HepG2 (cell line): ENCODE results near the gene GADD45GIP1. TPM values are rescaled to one million over a fixed set of nuclear protein-coding genes. Genes with fewer than 3 reads are reported as not detected.
A peak's percentile ranks its signal among the peaks of the same experiment; 100 is the strongest.

Experiments
- ATAC-seq: fragments of 200-7000 bp; cut with Tn5 transposase; 3 replicates; pipeline ENCODE4 v1.9.1; 2020; ENCODE audit warnings: mild to moderate bottlenecking, moderate library complexity
- BruUV-seq: library from RNA; stranded (reverse); fragments of 400-500 nt; replicated peaks from 2 replicates; lab custom pipeline; 2021; lab: Mats Ljungman, UMichigan
- CTCF ChIA-PET: fragments of 300-600 bp; formaldehyde crosslinking; extraction: SDS; loops from one replicate; lab custom pipeline; 2021; ENCODE audit warnings: low total read pairs, inconsistent platforms, low intra/inter-chr PET ratio; lab: Yijun Ruan, JAX
- POLR2A ChIA-PET: fragments of 350-600 bp; sonication (Branson Sonifier 250); formaldehyde crosslinking; loops from one replicate; lab custom pipeline; 2020; ENCODE audit warnings: antibody characterized with exemption, inconsistent platforms; lab: Yijun Ruan, JAX
- DNase-seq: peaks from one replicate; pipeline ENCODE4 v3.0.0-alpha.2; 2015; ENCODE audit warnings: low spot score
- FAIRE-seq: peaks from 3 replicates; lab custom pipeline; 2011; peaks lifted over from hg19 to GRCh38; lab: Jason Lieb, UNC
- H2AFZ ChIP-seq: one replicate; pipeline ENCODE4 v1.6.1; 2011; ENCODE audit warnings: low read length, inconsistent platforms
- H3K27ac ChIP-seq: fragments of 300-600 bp; 3 replicates; pipeline ENCODE4 v1.8.0; 2011; ENCODE audit warnings: mixed run types, mild to moderate bottlenecking, mixed read lengths, low read length, inconsistent platforms; ENCODE audit not compliant: insufficient read depth; ENCODE audit errors: extremely low read length
- H3K27me3 ChIP-seq, 2 experiments: fragments of 200-600 bp in 1 of 2; 2 replicates in 1 of 2; 3 replicates in 1 of 2; pipeline versions ENCODE4 v1.6.0 to v1.8.0; 2011; ENCODE audit warnings: low read length in 2 of 2, mild to moderate bottlenecking in 2 of 2, moderate library complexity in 2 of 2, inconsistent platforms in 1 of 2; ENCODE audit not compliant: insufficient read depth in 2 of 2, control insufficient read depth in 1 of 2
- H3K36me3 ChIP-seq, 2 experiments: fragments of 200-600 bp in 1 of 2; replicated peaks in 1 of 2; 2 replicates in 1 of 2; 3 replicates in 1 of 2; pipeline versions ENCODE4 v1.5.1 to v1.8.0; 2011; ENCODE audit warnings: low read length in 2 of 2, inconsistent platforms in 1 of 2; ENCODE audit not compliant: insufficient read depth in 2 of 2, control insufficient read depth in 1 of 2
- H3K4me1 ChIP-seq: 2 replicates; pipeline ENCODE4 v1.5.1; 2012; ENCODE audit warnings: low read length, inconsistent platforms; ENCODE audit not compliant: insufficient read depth
- H3K4me2 ChIP-seq: 2 replicates; pipeline ENCODE4 v1.6.0; 2011; ENCODE audit warnings: low read depth, low read length, inconsistent platforms
- H3K4me3 ChIP-seq, 3 experiments: fragments of 200-600 bp in 1 of 3; sonication (generic), shearing (Covaris generic) in 1 of 3; replicated peaks in 1 of 3; 2 replicates each; pipeline ENCODE4 v1.5.1; 2011 to 2016; ENCODE audit warnings: low read length in 3 of 3, inconsistent platforms in 2 of 3, low read depth in 2 of 3, mild to moderate bottlenecking in 2 of 3, control low read depth in 1 of 3, mixed read lengths in 1 of 3; ENCODE audit not compliant: insufficient read depth in 1 of 3
- H3K79me2 ChIP-seq: one replicate; pipeline ENCODE4 v1.6.1; 2011; ENCODE audit warnings: low read length, inconsistent platforms; ENCODE audit not compliant: insufficient read depth
- H3K9ac ChIP-seq: 2 replicates; pipeline ENCODE4 v1.6.0; 2011; ENCODE audit warnings: mild to moderate bottlenecking, low read depth, low read length, inconsistent platforms; ENCODE audit not compliant: insufficient read depth
- H3K9me3 ChIP-seq: 2 replicates; pipeline ENCODE4 v1.5.1; 2012; ENCODE audit warnings: mild to moderate bottlenecking, low read length
- H4K20me1 ChIP-seq: 2 replicates; pipeline ENCODE4 v1.6.0; 2011; ENCODE audit warnings: inconsistent platforms, mild to moderate bottlenecking, low read length, moderate library complexity; ENCODE audit not compliant: insufficient read depth
- HOXA9 ChIP-seq: sonication (generic); formaldehyde crosslinking; IDR thresholded peaks from 2 replicates; pipeline ENCODE4 v1.8.1; 2022; ENCODE audit warnings: missing genetic modification reagents, mild to moderate bottlenecking, moderate library complexity, borderline replicate concordance
- LBX2 ChIP-seq: sonication (generic); formaldehyde crosslinking; IDR thresholded peaks from 2 replicates; pipeline ENCODE4 v1.5.0; 2020; ENCODE audit warnings: missing genetic modification reagents, mild to moderate bottlenecking, borderline replicate concordance
- MAX ChIP-seq: IDR thresholded peaks from 2 replicates; pipeline ENCODE4 v1.6.1; 2012; ENCODE audit warnings: inconsistent platforms
- MBD4 ChIP-seq: IDR thresholded peaks from 2 replicates; pipeline ENCODE4 v1.6.1; 2012; ENCODE audit warnings: low read length, inconsistent platforms, borderline replicate concordance
- MXI1 ChIP-seq: IDR thresholded peaks from 3 replicates; pipeline ENCODE4 v1.6.1; 2012; ENCODE audit warnings: low read depth, low read length, inconsistent platforms, borderline replicate concordance
- PHF8 ChIP-seq: sonication (generic); formaldehyde crosslinking; IDR thresholded peaks from 2 replicates; pipeline ENCODE4 v1.5.0; 2020; ENCODE audit warnings: missing genetic modification reagents
- PLRG1 ChIP-seq: fragments of 450-650 bp; conservative IDR thresholded peaks from 2 replicates; pipeline ENCODE4 v1.6.1; 2016
- RELA ChIP-seq: sonication (generic); formaldehyde crosslinking; IDR thresholded peaks from 2 replicates; pipeline ENCODE4 v1.4.0; 2020; ENCODE audit warnings: missing genetic modification reagents
- SMAD3 ChIP-seq: sonication (generic); formaldehyde crosslinking; IDR thresholded peaks from 2 replicates; pipeline ENCODE4 v1.4.0; 2020; ENCODE audit warnings: missing genetic modification reagents
- SMARCC2 ChIP-seq: fragments of 450-650 bp; IDR thresholded peaks from 2 replicates; pipeline ENCODE4 v1.6.1; 2017; ENCODE audit warnings: antibody characterized with exemption, mild to moderate bottlenecking
- SNAPC5 ChIP-seq: sonication (generic); formaldehyde crosslinking; IDR thresholded peaks from 2 replicates; pipeline ENCODE4 v1.8.1; 2023; ENCODE audit warnings: mild to moderate bottlenecking, missing genetic modification reagents, borderline replicate concordance
- SP2 ChIP-seq: sonication (generic); formaldehyde crosslinking; IDR thresholded peaks from 2 replicates; pipeline ENCODE4 v1.5.1; 2020; ENCODE audit warnings: mild to moderate bottlenecking, missing genetic modification reagents
- TFE3 ChIP-seq: IDR thresholded peaks from 2 replicates; pipeline ENCODE4 v1.6.1; 2016
- THAP8 ChIP-seq: sonication (generic); formaldehyde crosslinking; IDR thresholded peaks from 2 replicates; pipeline ENCODE4 v1.5.1; 2020; ENCODE audit warnings: missing genetic modification reagents, mild to moderate bottlenecking, borderline replicate concordance
- ZNF136 ChIP-seq: sonication (generic); formaldehyde crosslinking; IDR thresholded peaks from 2 replicates; pipeline ENCODE4 v1.8.1; 2022; ENCODE audit warnings: low read depth, mild to moderate bottlenecking, moderate library complexity, missing genetic modification reagents
- ZNF563 ChIP-seq: sonication (generic); formaldehyde crosslinking; IDR thresholded peaks from 2 replicates; pipeline ENCODE4 v1.8.0; 2022; ENCODE audit warnings: mild to moderate bottlenecking, moderate library complexity, missing genetic modification reagents
- ZNF740 ChIP-seq: sonication (generic); formaldehyde crosslinking; IDR thresholded peaks from 2 replicates; pipeline ENCODE4 v1.4.0; 2020; ENCODE audit warnings: missing genetic modification reagents
- ZNF761 ChIP-seq: sonication (generic); formaldehyde crosslinking; conservative IDR thresholded peaks from 2 replicates; pipeline ENCODE4 v1.4.0; 2020; ENCODE audit warnings: mild to moderate bottlenecking, missing genetic modification reagents
- ZNF816 ChIP-seq: sonication (generic); formaldehyde crosslinking; IDR thresholded peaks from 2 replicates; pipeline ENCODE4 v1.8.0; 2022; ENCODE audit warnings: missing genetic modification reagents, mild to moderate bottlenecking, borderline replicate concordance
- ZNF883 ChIP-seq: sonication (generic); formaldehyde crosslinking; IDR thresholded peaks from 2 replicates; pipeline ENCODE4 v1.5.1; 2020; ENCODE audit warnings: mild to moderate bottlenecking, missing genetic modification reagents; ENCODE audit errors: not compliant biosample characterization
- WGBS: methylation state at CpG from one replicate; pipeline ENCODE4 v1.1.6; 2017; ENCODE audit warnings: low lambda C conversion rate; 5-methylcytosine and 5-hydroxymethylcytosine counted together
- in situ Hi-C: cut with HindIII; loops from 2 replicates; pipeline ENCODE4 v1.10.0; 2017; ENCODE audit warnings: low pct_unique_long_range_greater_than_20kb; ENCODE audit not compliant: extremely low pct_ligation_motif_present
- intact Hi-C: fragments of 100-400 bp; cut with micrococcal nuclease; formaldehyde crosslinking; loops from one replicate; pipeline ENCODE4 v1.10.0; 2022; ENCODE audit not compliant: unreplicated experiment
- polyA plus RNA-seq, 8 experiments: library from polyadenylated mRNA; depleted of rRNA in 3 of 8; stranded (reverse) in 7 of 8; unstranded in 1 of 8; fragments of >200 nt; fragmentation: Illumina TruSeq in 4 of 8; extraction: Trizol in 4 of 8; gene quantifications; 2 replicates each; pipeline versions ENCODE4 v1.2.1 to v1.2.3, GENCODE V29; 2011 to 2016; ENCODE audit warnings: low read depth in 4 of 8, missing spikeins in 1 of 8, mixed read lengths in 1 of 8; ENCODE audit not compliant: insufficient read depth in 1 of 8
- total RNA-seq, 5 experiments: library from RNA; depleted of rRNA; stranded (reverse); fragments of >200 nt; fragmentation: Illumina TruSeq; extraction: Trizol; gene quantifications; 2 replicates each; pipeline ENCODE4 v1.2.3, GENCODE V29; 2016; ENCODE audit warnings: low read depth in 1 of 5

GADD45GIP1 gene
- total and polyA plus RNA-seq, 2 of the 13 experiments (the other 11 are each of a cell fraction or from before 2014, with no cell fraction given), result 24.6 to 30.7 TPM

GRCh38 chr19:12946092-12946721 lies 10.8 kb downstream of the GADD45GIP1 start (continued):
- TF ChIP-seq SMARCC2 (no peak), HOXA9 (no peak), MXI1 (peak; percentile 9; the same call in 1 of the 3 replicates), TFE3 (CRISPR knock-in tag) (no peak), ZNF563 (CRISPR knock-in tag) (0 out of 2 replicates have a peak, but pooled peaks have one; percentile 7), ZNF136 (CRISPR knock-in tag) (0 out of 2 replicates have a peak, but pooled peaks have one; percentile 30)

- no peak within 1 kb of the TSS for H2AFZ ChIP-seq
- no peaks in the 10 kb centered on the region; a peak in 1 of 5 replicates for H3K27me3 ChIP-seq
- peak within 1 kb of the TSS; percentile 91 for H3K27ac ChIP-seq
- CTCF ChIA-PET, result no interaction called here
- H3K4me3 ChIP-seq, result peak within 1 kb of the TSS; percentile 82 to 89 (median 84)
- peak; percentile 82 for FAIRE-seq
- peaks cover under 1% of the 10 kb centered on the region; the same call in 1 of the 2 replicates for H4K20me1 ChIP-seq
- peak within 1 kb of the TSS; percentile 91 for H3K9ac ChIP-seq
- intact Hi-C loops, result no loop called here
- H3K4me1 ChIP-seq, result peaks cover 41% of the 10 kb centered on the region
- peaks cover 30% of the 10 kb centered on the region for H3K79me2 ChIP-seq
- peak; percentile 93 for DNase-seq
- peak; percentile 79 for ATAC-seq
- POLR2A ChIA-PET, result interaction anchor here (0.8 to 1.8 kb wide), 9 partner anchors 8 to 208 kb away, joined by 3 to 25 read pairs (median 4); partner anchors contain the start of genes FARSA, GADD45GIP1 and GET3
- peak within 1 kb of the TSS; percentile 74 for H3K4me2 ChIP-seq
- H3K9me3 ChIP-seq, result no peaks in the 10 kb centered on the region
- peaks cover 26 to 61% of the 10 kb centered on the region in 2 experiments for H3K36me3 ChIP-seq
- in situ Hi-C loops, result no loop called here
- BruUV-seq, result no TSS peak
- WGBS, result 2% methylated on average over 7 of the region's 62 CpGs
- peak; percentile 68; the same call in 1 of the 2 replicates for TF ChIP-seq LBX2 (CRISPR knock-in tag)
- 0 out of 2 replicates have a peak, but pooled peaks have one; percentile 60 for TF ChIP-seq ZNF816
- TF ChIP-seq RELA (CRISPR knock-in tag), result no peak
- TF ChIP-seq SP2, result peak; percentile 72
- no peak for TF ChIP-seq ZNF740 (CRISPR knock-in tag)
- TF ChIP-seq MAX, result peak; percentile 96
- peak; percentile 77 for TF ChIP-seq ZNF883 (CRISPR knock-in tag)
- peak; percentile 90 for TF ChIP-seq PHF8 (CRISPR knock-in tag)
- no peak for TF ChIP-seq SMAD3
- TF ChIP-seq THAP8 (CRISPR knock-in tag), result no peak
- no peak for TF ChIP-seq MBD4
- no peak for TF ChIP-seq SNAPC5 (CRISPR knock-in tag)
- TF ChIP-seq PLRG1, result no peak
- peak; percentile 50 for TF ChIP-seq ZNF761 (CRISPR knock-in tag)
These were observed 11.4 kb downstream of the GADD45GIP1 start, which contains the start of gene RAD23A for GRCh38 chr19:12945479-12946091. Gene RAD23A, plus strand, starts transcription at chr19:12945862. Its CDS starts 87 bp downstream, at chr19:12945949.
